OCI-LY1 (cell line): ENCODE measurements around the gene SOX9.

ENCODE experiments used
- EZH2 ChIP-seq: fragments of 200-600 bp; sonication (generic), shearing (Covaris generic); IDR thresholded peaks from 2 replicates; pipeline ENCODE4 v1.8.0; 2017; ENCODE audit warnings: borderline replicate concordance, mixed run types, mild to moderate bottlenecking, antibody characterized with exemption, low read length, moderate library complexity, mixed read lengths
- TF ChIP-seq, protein P1 (sequence below): fragments of 200-600 bp; sonication (generic), shearing (Covaris generic); IDR thresholded peaks from 2 replicates; pipeline ENCODE4 v1.5.1; 2017; ENCODE audit warnings: mild to moderate bottlenecking, antibody characterized with exemption, low read length, moderate library complexity, mixed read lengths

DNA sequence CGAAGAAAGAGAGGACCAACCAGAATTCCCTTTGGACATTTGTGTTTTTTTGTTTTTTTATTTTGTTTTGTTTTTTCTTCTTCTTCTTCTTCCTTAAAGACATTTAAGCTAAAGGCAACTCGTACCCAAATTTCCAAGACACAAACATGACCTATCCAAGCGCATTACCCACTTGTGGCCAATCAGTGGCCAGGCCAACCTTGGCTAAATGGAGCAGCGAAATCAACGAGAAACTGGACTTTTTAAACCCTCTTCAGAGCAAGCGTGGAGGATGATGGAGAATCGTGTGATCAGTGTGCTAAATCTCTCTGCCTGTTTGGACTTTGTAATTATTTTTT, 3.6 kb downstream of the SOX9 start:
- TF ChIP-seq, protein P1, sequence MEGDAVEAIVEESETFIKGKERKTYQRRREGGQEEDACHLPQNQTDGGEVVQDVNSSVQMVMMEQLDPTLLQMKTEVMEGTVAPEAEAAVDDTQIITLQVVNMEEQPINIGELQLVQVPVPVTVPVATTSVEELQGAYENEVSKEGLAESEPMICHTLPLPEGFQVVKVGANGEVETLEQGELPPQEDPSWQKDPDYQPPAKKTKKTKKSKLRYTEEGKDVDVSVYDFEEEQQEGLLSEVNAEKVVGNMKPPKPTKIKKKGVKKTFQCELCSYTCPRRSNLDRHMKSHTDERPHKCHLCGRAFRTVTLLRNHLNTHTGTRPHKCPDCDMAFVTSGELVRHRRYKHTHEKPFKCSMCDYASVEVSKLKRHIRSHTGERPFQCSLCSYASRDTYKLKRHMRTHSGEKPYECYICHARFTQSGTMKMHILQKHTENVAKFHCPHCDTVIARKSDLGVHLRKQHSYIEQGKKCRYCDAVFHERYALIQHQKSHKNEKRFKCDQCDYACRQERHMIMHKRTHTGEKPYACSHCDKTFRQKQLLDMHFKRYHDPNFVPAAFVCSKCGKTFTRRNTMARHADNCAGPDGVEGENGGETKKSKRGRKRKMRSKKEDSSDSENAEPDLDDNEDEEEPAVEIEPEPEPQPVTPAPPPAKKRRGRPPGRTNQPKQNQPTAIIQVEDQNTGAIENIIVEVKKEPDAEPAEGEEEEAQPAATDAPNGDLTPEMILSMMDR, result no peak
- no peak for TF ChIP-seq EZH2
